Gastrocnemius medialis (tissue), 4 donors: Measurements from ENCODE around the gene SSH3.

Source experiments
- CTCF ChIP-seq, 5 experiments: fragments of 450-650 bp in 3 of 5; fragments of 200-600 bp in 2 of 5; sonication (generic) in 2 of 5; IDR thresholded peaks in 4 of 5; conservative IDR thresholded peaks in 1 of 5; 1 replicate in 4 of 5; 2 replicates in 1 of 5; pipeline ENCODE4 v1.5.1; 2016 to 2019; ENCODE audit warnings: antibody characterized with exemption in 5 of 5, mild to moderate bottlenecking in 3 of 5, moderate library complexity in 3 of 5
- POLR2A ChIP-seq, 2 donors: fragments of 450-650 bp; IDR thresholded peaks; one replicate each; pipeline ENCODE4 v1.6.1; 2017; ENCODE audit warnings: antibody characterized with exemption in 2 of 2, mild to moderate bottlenecking in 2 of 2, moderate library complexity in 2 of 2

GRCh38 chr11:67261946-67262681 is 41.2 kb upstream of the SSH3 start:
- TF ChIP-seq CTCF (IDR thresholded peaks at IDR 0.05 in 4 of 5, conservative IDR thresholded peaks at IDR 0.05 in 1 of 5) (no peak), POLR2A (IDR thresholded peaks at IDR 0.05) (no peak)
